H7 (cell line): Measurements from ENCODE around the gene HSD17B8. TPM values are rescaled to one million over a fixed set of nuclear protein-coding genes. Genes with fewer than 3 reads are reported as not detected.

Experiments used
- DNase-seq: peaks from one replicate; pipeline ENCODE4 v3.0.0; 2012
- H3K27me3 ChIP-seq: 2 replicates; pipeline ENCODE4 v1.6.0; 2011; ENCODE audit warnings: mild to moderate bottlenecking, low read length; ENCODE audit not compliant: control insufficient read depth, insufficient read depth
- H3K36me3 ChIP-seq: replicated peaks from 2 replicates; pipeline ENCODE4 v1.5.1; 2011; ENCODE audit warnings: low read length; ENCODE audit not compliant: control insufficient read depth, insufficient read depth
- H3K4me3 ChIP-seq: 2 replicates; pipeline ENCODE4 v1.5.1; 2011; ENCODE audit warnings: low read depth, mild to moderate bottlenecking, control low read depth, low read length, moderate library complexity; ENCODE audit not compliant: insufficient read depth
- total RNA-seq: library from RNA; depleted of rRNA; stranded (reverse); fragments of >200 nt; shearing (Covaris generic); gene quantifications from 2 replicates; pipeline ENCODE4 v1.2.3, GENCODE V29; 2014

The HSD17B8 gene
- total RNA-seq, 1 experiment from 2014 or later: 14.7 TPM

DNA sequence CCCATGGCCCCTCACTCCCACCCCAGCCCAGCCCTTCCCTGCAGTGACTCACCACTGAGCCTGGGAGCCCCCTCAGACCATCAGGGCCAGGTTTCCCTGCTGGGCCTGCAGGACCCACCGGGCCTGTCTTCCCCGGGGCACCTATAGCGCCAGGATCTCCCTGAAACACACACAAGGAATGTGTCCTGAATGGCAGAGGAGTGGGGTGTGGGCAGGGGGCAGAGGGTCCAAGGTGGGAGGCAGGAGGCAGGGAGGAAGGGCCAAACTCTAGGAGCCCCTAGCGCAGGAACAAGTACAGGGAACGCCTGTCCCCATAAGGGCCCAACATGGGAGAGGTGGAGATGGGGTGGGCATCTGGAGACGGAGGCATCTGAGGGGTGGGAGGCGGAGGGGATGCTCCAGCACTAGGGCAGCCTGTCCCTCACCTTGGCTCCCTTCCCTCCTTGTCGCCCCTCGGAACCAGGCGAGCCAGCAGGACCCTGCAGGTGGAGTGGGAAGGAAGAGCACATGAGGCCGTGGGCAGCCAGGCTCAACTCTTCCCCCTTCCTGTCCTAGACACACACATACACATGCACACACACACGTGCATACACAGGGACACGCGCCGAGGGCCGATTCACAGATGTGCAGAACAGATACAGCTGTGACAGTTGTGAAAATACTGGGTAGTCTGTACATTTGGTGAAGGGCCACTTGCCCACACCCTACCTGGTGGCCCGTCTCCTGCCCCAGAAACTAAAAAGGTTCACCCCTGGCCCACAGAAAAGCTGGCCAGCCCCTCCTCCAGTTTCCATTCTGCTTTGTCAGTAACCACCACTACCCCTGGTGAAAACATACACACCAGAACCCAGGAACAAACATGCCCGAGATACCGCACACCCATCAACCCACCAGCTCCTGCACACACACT lies 36.8 kb upstream of the HSD17B8 start:
- no peak overlapping the region for H3K4me3 ChIP-seq
- H3K36me3 ChIP-seq: no peaks in the 10 kb centered on the region
- DNase-seq: peak; percentile 47
- H3K27me3 ChIP-seq: peaks cover 4% of the 10 kb centered on the region; the same call in 1 of the 2 replicates

- DNase-seq: no peak
- Histone ChIP-seq H3K4me3 (no peak overlapping the region), H3K27me3 (peaks cover 4% of the 10 kb centered on the region; the same call in 1 of the 2 replicates), H3K36me3 (no peaks in the 10 kb centered on the region)
These were observed 36.2 kb upstream of the HSD17B8 start for GRCh38 chr6:33168284-33168601.

GRCh38 chr6:33168639-33169038 lies 35.8 kb upstream of the HSD17B8 start:
- peak; percentile 31 for DNase-seq
- Histone ChIP-seq H3K27me3 (peaks cover 2% of the 10 kb centered on the region; the same call in 1 of the 2 replicates), H3K36me3 (no peaks in the 10 kb centered on the region), H3K4me3 (no peak overlapping the region)

GRCh38 chr6:33169291-33170175 lies 34.9 kb upstream of the HSD17B8 start:
- no peaks in the 10 kb centered on the region; the same call in 1 of the 2 replicates for H3K27me3 ChIP-seq

GRCh38 chr6:33170176-33171015 lies 34.1 kb upstream of the HSD17B8 start:
- H3K4me3 ChIP-seq: no peak overlapping the region
- no peaks in the 10 kb centered on the region for H3K36me3 ChIP-seq
- peak; percentile 42 for DNase-seq
- no peaks in the 10 kb centered on the region; the same call in 1 of the 2 replicates for H3K27me3 ChIP-seq

More at GRCh38 chr6:33169291-33170175, 34.9 kb upstream of the HSD17B8 start:
- peak; percentile 36 for DNase-seq
- H3K4me3 ChIP-seq: no peak overlapping the region
- H3K36me3 ChIP-seq: no peaks in the 10 kb centered on the region

- H3K27me3 ChIP-seq: peaks cover 2% of the 10 kb centered on the region; the same call in 1 of the 2 replicates
- DNase-seq: peak; percentile 62
- H3K4me3 ChIP-seq: no peak overlapping the region
- no peaks in the 10 kb centered on the region for H3K36me3 ChIP-seq
These were observed 33.2 kb upstream of the HSD17B8 start for GRCh38 chr6:33171016-33171879.

DNA sequence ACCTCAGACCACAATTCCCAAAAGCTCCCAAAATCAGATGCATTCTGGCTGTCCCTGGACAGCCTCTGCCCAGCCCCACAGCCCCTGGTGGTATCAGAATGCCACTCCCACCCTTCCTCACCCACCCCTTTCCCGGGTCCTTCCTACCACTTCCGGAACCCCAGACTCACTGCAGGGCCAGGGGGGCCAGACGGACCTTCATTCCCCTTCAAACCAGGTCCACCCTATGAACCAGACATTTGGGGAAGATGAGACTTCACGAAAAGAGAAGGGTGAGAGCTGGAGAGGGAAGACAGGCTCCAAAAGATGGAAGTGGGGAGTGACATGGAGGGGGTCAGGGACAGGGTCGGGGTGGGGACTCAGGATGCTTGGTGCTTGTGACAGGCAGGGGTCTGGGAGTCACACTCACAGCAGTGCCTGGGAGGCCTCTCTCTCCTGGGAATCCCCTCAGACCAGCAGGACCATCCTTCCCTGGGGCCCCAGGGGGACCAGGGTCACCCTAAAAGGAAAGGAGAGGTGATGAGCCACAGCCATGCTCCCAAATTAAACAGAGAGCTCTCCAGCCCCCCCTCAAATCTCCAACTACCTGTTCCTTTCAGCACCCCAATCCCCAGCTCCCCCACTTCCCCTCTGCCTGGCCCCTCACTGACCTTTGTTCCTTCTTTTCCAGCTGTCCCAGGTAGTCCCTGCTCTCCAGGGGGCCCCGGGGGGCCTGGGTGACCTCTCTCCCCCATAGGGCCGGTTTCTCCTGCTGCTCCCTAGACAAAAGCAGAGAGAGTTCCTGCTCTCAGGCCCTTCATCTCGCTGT lies 32.4 kb upstream of the HSD17B8 start:
- no peak overlapping the region for H3K4me3 ChIP-seq
- DNase-seq: peak; percentile 49
- H3K36me3 ChIP-seq: no peaks in the 10 kb centered on the region
- peaks cover 2% of the 10 kb centered on the region; the same call in 1 of the 2 replicates for H3K27me3 ChIP-seq

DNA sequence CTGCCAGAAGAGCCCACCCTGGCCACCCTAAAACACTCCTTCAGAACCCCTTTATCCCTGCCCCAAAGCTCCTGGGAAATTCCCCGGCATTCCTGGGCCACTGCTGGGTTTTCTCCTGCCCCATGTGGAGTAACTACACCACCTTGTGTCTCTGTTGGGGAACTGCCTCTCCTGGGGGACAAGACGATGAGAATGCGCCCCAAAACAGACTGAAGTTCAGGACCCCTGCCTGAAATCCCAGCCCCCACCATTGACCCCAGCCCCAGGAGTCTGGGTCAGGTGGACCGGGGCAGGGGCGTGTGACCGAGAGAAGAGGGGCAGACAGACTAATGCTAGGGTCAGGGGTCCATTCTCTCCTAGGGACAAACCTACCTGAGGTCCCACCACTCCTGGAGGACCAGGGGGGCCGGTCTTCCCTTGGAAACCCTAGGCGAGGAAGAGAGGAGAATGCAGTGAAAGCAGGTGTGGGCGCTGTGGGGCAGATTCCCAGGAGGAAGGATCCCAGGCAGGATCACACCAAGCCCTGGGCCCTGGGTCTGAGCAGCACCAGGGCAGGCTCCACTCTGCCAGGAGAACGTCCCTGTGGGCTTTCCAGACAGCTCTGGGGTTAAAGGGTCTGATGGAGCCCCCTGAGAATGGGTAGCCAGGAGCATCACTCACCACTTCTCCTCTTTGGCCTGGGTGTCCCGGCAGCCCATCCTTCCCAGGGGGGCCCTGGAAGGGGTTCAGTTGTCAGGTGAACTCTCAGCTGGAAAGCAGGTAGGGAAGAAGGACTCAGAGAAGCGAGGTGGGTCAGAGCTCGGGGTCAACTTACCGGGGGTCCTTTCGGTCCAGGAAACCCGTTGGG lies 31.5 kb upstream of the HSD17B8 start:
- peaks cover 2% of the 10 kb centered on the region; the same call in 1 of the 2 replicates for H3K27me3 ChIP-seq
- no peak overlapping the region for H3K4me3 ChIP-seq
- DNase-seq: peak; percentile 94

DNA sequence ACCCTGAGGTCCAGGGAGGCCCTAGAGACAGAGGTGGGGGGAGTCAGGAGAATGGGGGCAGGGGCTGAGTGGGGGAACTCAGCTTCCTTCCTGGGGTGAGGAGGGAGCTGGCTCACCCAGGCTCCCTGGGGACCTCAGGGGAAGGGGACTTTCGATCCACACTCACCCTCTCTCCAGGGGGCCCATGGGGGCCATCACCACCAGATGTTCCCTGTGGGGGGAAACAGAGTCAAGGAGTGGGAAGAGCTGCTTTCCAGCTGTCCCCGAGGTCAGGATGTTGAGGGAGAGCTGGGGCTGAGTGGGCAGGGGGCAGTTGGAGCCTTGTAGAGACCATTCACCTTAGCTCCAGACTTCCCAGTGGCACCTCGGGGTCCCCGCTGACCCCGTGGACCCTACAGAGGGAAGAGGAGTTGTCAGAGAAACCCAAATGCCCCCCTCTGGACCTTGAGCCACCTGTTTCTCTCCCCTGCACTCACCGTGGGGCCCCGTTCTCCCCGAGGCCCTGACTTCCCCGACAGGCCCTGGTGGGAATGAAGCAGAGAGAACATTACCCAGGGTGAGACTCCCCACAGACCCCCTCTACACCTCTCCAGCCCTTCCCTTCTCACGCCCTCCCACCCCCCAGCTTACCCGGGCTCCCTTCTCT lies 30.8 kb upstream of the HSD17B8 start:
- H3K27me3 ChIP-seq: peaks cover 2% of the 10 kb centered on the region; the same call in 1 of the 2 replicates
- DNase-seq: peak; percentile 46
- H3K36me3 ChIP-seq: no peaks in the 10 kb centered on the region
- no peak overlapping the region for H3K4me3 ChIP-seq

More for the DNA sequence above, 31.5 kb upstream of the HSD17B8 start:
- no peaks in the 10 kb centered on the region for H3K36me3 ChIP-seq

DNA sequence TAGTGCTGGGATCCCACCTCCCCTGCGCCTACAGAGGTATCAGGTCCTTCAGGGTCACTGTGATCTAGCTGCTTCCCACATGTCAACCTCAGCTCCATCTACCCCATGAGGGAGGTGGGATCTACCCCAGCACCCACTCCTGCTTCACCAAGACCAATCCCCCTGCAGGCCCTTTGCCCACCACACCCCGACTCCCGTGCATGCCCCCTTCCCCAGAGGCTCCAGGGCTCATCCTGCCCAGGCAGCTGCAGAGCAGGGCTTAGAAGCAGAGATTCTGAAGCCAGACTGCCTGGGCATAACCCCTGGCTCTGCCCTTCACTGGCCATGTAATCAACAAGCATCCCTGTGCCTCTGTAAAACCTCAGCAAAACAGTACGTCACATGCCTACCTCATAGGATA lies 29.7 kb upstream of the HSD17B8 start:
- peaks cover 2% of the 10 kb centered on the region; the same call in 1 of the 2 replicates for H3K27me3 ChIP-seq
- no peak overlapping the region for H3K4me3 ChIP-seq
- no peaks in the 10 kb centered on the region for H3K36me3 ChIP-seq
- DNase-seq: no peak

DNA sequence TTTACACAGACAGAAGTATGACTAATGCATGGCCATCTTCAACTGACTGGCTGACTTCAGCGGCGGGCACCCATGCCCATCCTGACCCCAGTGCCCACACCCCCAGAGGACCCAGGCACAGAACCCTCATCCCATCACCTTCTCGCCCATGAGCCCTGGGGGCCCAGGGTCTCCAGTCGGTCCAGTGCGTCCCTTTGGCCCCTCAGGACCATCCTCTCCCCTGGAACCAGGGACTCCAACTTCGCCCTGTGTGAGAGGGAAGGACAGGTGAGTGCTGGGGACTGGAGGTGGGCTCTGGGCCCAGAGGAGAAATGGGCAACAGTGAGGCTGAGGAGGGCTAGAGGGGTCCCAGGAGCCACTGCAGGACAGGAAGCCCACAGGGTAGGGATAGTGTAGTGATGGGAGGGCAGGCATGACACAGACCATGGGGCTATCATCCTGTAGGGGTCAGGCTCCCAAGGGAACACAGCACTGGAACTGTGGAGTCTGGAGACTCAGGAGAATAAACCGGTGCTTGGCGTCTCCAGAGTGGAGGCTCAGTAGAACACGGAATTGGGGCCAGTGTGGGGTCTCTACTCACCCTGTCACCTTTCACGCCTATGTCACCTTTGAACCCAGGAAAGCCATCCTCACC lies 28.9 kb upstream of the HSD17B8 start:
- peaks cover 2% of the 10 kb centered on the region; the same call in 1 of the 2 replicates for H3K27me3 ChIP-seq
- DNase-seq: no peak
- no peaks in the 10 kb centered on the region for H3K36me3 ChIP-seq
- no peak overlapping the region for H3K4me3 ChIP-seq
